ENCODE results near the gene ASB3.
"Not testable (repeated sequence)": the region's sequence is repeated elsewhere in the genome, so short reads cannot be mapped to it uniquely, and the experiment has no call there.

ASB3 gene

DNA sequence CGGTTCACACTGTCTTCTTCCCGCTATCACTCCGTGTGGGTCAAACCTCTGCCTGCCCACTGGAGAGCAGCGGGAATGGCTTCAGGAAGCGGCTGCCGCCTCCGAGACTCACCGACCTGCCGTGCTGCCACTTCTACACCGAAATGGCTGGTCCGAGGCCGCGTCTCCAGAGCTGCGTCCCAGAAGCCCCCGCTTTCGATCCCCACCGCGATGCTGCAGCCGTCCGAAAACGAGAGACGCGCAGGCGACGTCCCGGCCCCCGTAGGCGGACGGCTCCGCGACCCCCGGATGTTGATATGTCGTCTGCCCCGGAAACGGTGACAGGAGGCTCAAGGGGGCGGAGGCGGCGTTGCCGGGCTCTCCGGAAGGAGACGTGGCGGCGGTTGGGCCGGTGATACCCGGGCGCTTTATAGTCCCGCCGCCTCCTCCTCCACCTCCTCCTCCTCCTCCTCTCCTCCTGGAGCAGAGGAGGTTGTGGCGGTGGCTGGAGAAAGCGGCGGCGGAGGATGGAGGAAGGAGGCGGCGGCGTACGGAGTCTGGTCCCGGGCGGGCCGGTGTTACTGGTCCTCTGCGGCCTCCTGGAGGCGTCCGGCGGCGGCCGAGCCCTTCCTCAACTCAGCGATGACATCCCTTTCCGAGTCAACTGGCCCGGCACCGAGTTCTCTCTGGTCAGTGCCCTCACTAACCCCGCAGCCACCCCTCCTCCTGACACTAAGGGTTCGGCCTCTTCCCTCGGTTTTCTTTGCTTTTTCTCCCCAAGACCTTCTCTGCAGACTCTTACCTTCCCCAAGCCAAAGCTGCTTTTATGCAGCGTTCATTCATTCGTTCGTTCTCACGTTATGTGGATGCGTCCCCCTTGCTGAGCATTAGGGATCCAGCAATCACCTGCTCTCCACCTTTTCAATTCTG, at the start of gene ASB3, which contains the start of gene ERLEC1:
Gene ASB3 (minus strand): TSS at position 249 of the 909 bp plus-strand sequence. CDS start 21,381 bp downstream, outside the sequence.
Gene ERLEC1 (plus strand): TSS at position 340 of the 909 bp plus-strand sequence. CDS start 167 bp downstream, at position 507.
- peak; percentile 87 for DNase-seq

DNA sequence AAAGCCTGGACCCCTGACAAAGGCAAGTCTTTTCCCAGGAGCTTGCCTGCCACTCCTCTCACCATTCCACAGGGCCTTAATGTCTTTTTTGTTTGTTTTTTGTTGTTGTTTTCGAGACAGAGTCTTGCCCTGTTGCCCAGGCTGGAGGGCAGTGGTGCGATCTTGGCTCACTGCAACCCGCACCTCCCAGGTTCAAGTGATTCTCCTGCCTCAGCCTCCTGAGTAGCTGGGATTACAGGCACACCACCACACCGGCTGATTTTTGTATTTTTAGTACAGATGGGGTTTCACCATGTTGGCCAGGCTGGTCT, 43.2 kb upstream of the ASB3 start:
- DNase-seq = not testable (repeated sequence)

DNA sequence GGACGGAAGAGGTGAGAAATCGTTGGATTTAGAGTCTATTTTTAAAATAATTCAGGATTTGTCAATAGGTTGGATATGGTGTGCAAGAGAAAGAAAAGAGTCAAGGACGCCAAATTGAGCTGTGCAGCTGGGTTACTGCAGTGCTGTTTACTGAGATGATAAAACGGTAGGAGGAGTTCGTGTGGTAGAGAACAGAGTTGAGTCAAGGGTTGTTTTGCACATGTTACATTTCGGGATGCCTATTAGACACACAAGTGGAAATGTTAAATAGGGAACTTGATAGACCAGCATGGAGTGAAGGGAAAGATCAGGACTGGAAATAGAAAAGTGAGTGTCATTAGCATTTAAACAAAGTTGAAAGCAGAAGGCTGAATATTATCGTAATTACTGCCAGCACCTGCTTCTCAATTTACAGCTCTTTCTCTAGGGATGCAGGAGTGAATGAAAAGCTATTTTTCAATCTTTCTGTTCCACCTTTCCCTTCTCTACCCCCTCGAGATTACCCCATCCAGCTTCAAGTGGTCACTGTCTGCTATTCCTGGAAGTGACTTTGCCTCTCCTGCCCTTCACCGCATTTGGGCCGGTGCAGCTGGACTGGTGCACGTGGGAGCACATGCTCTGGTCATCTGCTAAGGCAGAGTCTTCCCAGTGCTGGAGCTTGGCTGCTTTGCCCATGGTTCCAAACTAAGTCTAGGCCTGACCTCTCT, 42.7 kb upstream of the ASB3 start:
- no peak for DNase-seq

GRCh38 chr2:53828331-53828730, 41.6 kb upstream of the ASB3 start:
- DNase-seq = no peak

GRCh38 chr2:53827398-53828175, 40.8 kb upstream of the ASB3 start:
- DNase-seq = no peak

- no peak for DNase-seq
These were observed 40.0 kb upstream of the ASB3 start for GRCh38 chr2:53826587-53827397.

- no peak for DNase-seq
These were observed 39.3 kb upstream of the ASB3 start for GRCh38 chr2:53826030-53826410.

DNA sequence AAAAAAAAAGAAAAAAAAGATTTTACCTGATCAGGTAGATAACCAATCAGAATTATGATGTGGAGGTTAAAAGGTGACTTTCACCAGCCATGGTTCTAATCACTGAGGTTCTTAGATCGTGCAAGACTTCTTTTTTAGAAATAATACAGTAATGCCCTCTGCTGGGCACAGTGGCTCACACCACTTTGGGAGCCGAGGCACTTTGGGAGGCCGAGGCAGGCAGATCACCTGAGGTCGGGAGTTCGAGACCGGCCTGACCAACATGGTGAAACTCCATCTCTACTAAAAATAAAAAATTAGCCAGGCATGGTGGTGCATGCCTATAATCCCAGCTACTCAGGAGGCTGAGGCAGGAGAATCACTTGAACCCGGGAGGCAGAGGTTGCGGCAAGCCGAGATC, 36.9 kb upstream of the ASB3 start:
- DNase-seq = peak; percentile 7

DNA sequence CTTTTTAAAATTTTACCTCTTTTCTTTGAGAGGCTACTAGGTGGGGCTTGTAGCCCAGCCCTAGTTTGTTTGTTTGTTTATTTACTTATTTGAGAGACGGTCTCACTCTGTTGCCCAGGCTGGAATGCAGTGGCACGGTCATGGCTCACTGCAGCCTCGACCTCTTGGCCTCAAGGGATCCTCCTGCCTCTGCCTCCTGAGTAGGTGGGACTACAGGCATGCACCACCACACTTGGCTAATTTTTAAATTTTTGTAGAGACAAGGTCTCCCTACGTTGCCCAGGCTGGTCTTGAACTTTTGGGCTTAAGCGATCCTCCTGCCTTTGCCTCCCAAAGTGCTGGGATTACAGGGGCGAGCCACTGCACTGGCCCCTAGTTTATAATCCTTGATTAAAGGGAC, 35.1 kb upstream of the ASB3 start:
- DNase-seq = no peak

- no peak for DNase-seq
These were observed 34.0 kb upstream of the ASB3 start for GRCh38 chr2:53820711-53821110.

DNA sequence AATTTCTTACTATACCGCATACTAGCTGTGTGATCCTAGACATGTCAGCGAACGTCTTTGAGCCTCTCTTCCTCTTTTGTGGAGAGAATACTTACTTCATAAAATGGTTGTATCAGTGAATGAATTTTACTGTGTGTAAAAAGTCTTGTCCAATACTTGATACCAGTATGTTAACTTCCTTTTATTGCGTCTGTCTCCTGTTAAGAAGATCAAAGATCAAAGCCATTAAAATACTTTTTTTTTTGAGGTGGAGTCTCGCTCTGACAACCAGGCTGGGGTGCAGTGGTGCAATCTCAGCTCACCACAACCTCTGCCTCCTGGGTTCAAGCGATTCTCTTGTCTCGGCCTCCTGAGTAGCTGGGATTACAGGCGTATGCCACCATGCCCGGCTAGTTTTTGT, 33.3 kb upstream of the ASB3 start:
- no peak for DNase-seq

- DNase-seq = no peak
These were observed 32.9 kb upstream of the ASB3 start for GRCh38 chr2:53819634-53820033.

- DNase-seq = no peak
These were observed 32.2 kb upstream of the ASB3 start for GRCh38 chr2:53818854-53819435.

DNA sequence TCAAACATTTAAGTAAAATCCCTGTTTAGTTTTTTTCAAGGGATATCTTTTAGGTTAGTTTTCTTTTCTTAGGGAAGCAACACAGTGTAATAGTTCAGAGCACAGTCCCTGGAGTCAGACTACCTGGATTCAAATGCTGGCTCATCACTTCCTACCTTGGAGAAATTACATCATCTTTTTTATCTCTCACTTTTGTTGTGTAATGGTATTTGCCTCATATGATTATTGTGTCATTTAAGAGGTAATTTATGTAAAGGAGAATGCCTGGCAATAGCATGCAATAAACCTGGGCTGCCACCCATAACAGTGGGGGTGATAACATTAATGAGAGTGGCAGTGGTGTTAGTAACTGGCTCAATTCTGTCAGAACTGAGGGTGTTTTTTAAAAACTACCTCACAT, 26.4 kb upstream of the ASB3 start:
- no peak for DNase-seq

DNA sequence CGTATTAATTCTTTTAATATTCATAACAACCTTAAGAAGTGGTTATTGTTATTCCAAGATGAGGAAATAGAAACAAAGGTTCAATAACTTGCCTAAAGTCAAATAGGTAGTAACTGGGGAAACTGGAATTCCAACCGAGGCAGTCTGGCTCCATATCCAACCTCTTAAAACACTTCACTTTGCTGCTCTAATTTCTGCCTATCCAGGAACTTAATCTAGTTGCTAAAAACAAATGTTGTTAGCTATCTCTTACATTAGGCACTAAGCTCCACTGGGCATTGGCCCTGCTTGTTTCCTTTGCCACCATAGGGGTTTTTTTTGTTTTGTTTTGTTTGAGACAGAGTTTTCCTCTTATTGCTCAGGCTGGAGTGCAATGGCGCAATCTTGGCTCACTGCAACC, 24.8 kb upstream of the ASB3 start:
- no peak for DNase-seq

GRCh38 chr2:53802617-53803151, 15.9 kb upstream of the ASB3 start:
- DNase-seq = no peak

GRCh38 chr2:53801547-53801946, 14.8 kb upstream of the ASB3 start:
- DNase-seq = no peak

DNA sequence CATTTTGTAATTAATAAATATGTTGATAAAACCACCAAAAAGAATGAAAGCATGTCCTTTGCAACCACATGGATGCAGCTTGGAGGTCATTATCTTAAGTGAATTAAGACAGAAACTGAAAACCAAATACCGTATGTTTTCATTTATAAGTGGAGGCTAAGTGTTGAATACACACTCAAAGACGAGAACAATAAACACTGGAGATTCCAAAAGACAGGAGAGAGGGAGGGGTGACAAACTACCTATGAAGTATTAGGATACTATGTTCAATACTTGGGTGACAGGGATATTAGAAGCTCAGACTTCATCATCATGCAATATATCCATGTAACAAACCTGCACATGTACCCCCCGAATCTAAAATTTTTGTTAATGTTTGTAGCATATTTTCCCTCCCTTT, 7.1 kb upstream of the ASB3 start:
- no peak for DNase-seq

- no peak for DNase-seq
These were observed 6.5 kb upstream of the ASB3 start for GRCh38 chr2:53793261-53793660.

- DNase-seq = peak; percentile 14
These were observed 999 bp upstream of the ASB3 start for GRCh38 chr2:53787614-53788289.

DNA sequence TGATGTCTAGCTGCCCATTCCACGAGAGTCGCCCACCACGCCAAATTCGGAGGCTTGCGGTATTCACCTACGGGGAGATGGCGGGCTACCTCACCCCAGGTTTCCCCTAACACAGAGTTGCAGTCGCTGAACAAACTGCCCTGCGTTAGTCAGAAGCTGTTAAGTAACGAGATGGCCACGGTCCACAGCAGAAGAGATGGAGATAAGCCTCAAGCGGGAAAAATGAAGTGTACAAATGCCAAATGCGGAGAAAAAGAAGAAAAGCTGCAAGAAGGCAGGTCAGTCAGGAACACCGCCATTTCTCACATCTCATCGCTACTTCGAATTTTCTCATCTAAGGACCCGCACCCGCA, 425 bp downstream of the ASB3 start:
- peak; percentile 39 for DNase-seq

All from activated naive CD4-positive, alpha-beta T cell treated with Interleukin-2 at 50 U/mL for 16 hours (primary cell).